ENCODE results near the gene CPNE5.

CPNE5 gene

GRCh38 chr6:36838896-36839748 lies at the start of gene CPNE5:
CPNE5 (minus strand) TSS chr6:36839444; CDS start chr6:36839377, 67 bp downstream.
- H3K9me3 Mint-ChIP-seq: no peaks in the 10 kb centered on the region
- H3K27me3 Mint-ChIP-seq (ENCODE audit: low read depth): peaks cover 51% of the 10 kb centered on the region
- H3K36me3 Mint-ChIP-seq (ENCODE audit: low read depth): peaks cover 2% of the 10 kb centered on the region
- H3K4me3 Mint-ChIP-seq: peak within 1 kb of the TSS; percentile 71
- no peak within 1 kb of the TSS for H3K27ac Mint-ChIP-seq
- peaks cover 9% of the 10 kb centered on the region for H3K4me1 Mint-ChIP-seq (ENCODE audit: low read depth)

- Mint-ChIP-seq H3K27me3 (ENCODE audit: low read depth) (no peaks in the 10 kb centered on the region), H3K36me3 (ENCODE audit: low read depth) (peaks cover 14% of the 10 kb centered on the region), H3K9me3 (no peaks in the 10 kb centered on the region), H3K4me3 (no peak overlapping the region), H3K27ac (no peak overlapping the region), H3K4me1 (ENCODE audit: low read depth) (peaks cover 27% of the 10 kb centered on the region)
These were observed 48.9 kb upstream of the CPNE5 start for GRCh38 chr6:36888115-36888643.

DNA sequence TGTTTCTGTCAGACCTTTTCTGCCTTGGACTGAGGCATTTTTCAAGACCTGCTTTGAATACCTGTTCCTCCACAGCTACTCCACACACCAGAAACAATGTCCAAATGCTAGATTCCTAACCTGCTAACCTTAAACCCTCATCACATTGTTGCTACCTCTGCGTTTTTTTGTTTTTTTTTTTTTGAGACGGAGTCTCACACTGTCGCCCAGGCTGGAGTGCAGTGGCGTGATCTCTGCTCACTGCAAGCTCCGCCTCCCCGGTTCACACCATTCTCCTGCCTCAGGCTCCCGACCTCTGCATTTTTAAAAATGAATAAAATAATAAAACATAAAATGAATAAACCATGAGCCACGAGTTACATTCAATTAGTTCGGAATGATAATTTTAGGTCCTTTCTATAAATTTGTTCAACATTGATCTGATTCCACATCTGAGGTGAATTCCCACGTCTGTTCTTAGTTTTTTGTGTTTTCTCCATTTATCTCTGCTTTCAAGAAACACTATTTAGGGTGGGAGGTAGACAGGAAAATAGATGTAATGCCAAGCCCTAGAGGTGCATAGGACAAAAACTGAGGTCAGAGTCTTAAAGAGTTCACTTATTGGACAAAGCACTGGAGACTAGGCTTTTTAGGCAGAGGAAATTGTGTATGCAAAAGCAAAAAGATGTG lies 47.8 kb upstream of the CPNE5 start:
- Mint-ChIP-seq H3K27ac (peak overlapping the region; percentile 32), H3K9me3 (no peaks in the 10 kb centered on the region), H3K36me3 (ENCODE audit: low read depth) (peaks cover 14% of the 10 kb centered on the region), H3K27me3 (ENCODE audit: low read depth) (no peaks in the 10 kb centered on the region), H3K4me3 (peak overlapping the region; percentile 89), H3K4me1 (ENCODE audit: low read depth) (peaks cover 27% of the 10 kb centered on the region)

GRCh38 chr6:36885461-36886401 lies 46.5 kb upstream of the CPNE5 start, which contains the start of gene C6orf89:
C6orf89 (plus strand) TSS chr6:36885952; CDS start chr6:36899445, 13,493 bp downstream.
- Mint-ChIP-seq H3K4me1 (ENCODE audit: low read depth) (peaks cover 27% of the 10 kb centered on the region), H3K9me3 (no peaks in the 10 kb centered on the region), H3K27ac (peak within 1 kb of the TSS; percentile 85), H3K4me3 (peak within 1 kb of the TSS; percentile 89), H3K36me3 (ENCODE audit: low read depth) (peaks cover 14% of the 10 kb centered on the region), H3K27me3 (ENCODE audit: low read depth) (no peaks in the 10 kb centered on the region)

GRCh38 chr6:36884610-36885009 lies 45.4 kb upstream of the CPNE5 start:
- peaks cover 25% of the 10 kb centered on the region for H3K4me1 Mint-ChIP-seq (ENCODE audit: low read depth)
- no peaks in the 10 kb centered on the region for H3K27me3 Mint-ChIP-seq (ENCODE audit: low read depth)
- no peaks in the 10 kb centered on the region for H3K9me3 Mint-ChIP-seq
- H3K4me3 Mint-ChIP-seq: no peak overlapping the region
- no peak overlapping the region for H3K27ac Mint-ChIP-seq
- H3K36me3 Mint-ChIP-seq (ENCODE audit: low read depth): peaks cover 12% of the 10 kb centered on the region

DNA sequence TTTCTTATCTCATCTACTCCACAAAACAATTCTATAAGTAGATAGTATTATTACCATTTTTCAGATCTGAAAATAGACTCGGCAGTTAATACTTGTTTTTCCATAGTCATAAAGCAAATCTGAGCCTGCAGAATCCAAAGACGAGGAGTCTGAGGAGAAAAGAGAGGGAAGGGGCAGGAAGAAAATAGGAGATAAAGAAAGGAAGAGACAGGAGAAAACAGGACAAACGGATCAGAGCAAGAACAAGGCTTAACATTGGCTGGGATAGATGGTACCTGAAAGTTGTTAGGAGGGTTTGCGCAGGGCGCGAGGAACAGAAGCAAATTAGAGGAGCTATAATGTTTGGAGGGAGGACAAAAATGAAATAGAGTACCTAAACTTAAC lies 36.0 kb upstream of the CPNE5 start:
- peak overlapping the region; percentile 100 for H3K27ac Mint-ChIP-seq
- H3K27me3 Mint-ChIP-seq (ENCODE audit: low read depth): no peaks in the 10 kb centered on the region
- H3K4me1 Mint-ChIP-seq (ENCODE audit: low read depth): peaks cover 27% of the 10 kb centered on the region
- peak overlapping the region; percentile 99 for H3K4me3 Mint-ChIP-seq
- peaks cover 12% of the 10 kb centered on the region for H3K36me3 Mint-ChIP-seq (ENCODE audit: low read depth)
- H3K9me3 Mint-ChIP-seq: no peaks in the 10 kb centered on the region

GRCh38 chr6:36874443-36875249 lies 35.4 kb upstream of the CPNE5 start, which contains the start of gene PPIL1:
PPIL1 (minus strand) TSS chr6:36874803; CDS start chr6:36874772, 31 bp downstream.
- peaks cover 31% of the 10 kb centered on the region for H3K4me1 Mint-ChIP-seq (ENCODE audit: low read depth)
- H3K27ac Mint-ChIP-seq: peak within 1 kb of the TSS; percentile 100
- H3K9me3 Mint-ChIP-seq: no peaks in the 10 kb centered on the region
- H3K36me3 Mint-ChIP-seq (ENCODE audit: low read depth): peaks cover 16% of the 10 kb centered on the region
- H3K27me3 Mint-ChIP-seq (ENCODE audit: low read depth): no peaks in the 10 kb centered on the region
- peak within 1 kb of the TSS; percentile 99 for H3K4me3 Mint-ChIP-seq

- Mint-ChIP-seq H3K36me3 (ENCODE audit: low read depth) (peaks cover 20% of the 10 kb centered on the region), H3K27ac (peak overlapping the region; percentile 100), H3K4me3 (peak overlapping the region; percentile 99), H3K4me1 (ENCODE audit: low read depth) (peaks cover 31% of the 10 kb centered on the region), H3K9me3 (no peaks in the 10 kb centered on the region), H3K27me3 (ENCODE audit: low read depth) (no peaks in the 10 kb centered on the region)
These were observed 34.6 kb upstream of the CPNE5 start for GRCh38 chr6:36873612-36874442.

DNA sequence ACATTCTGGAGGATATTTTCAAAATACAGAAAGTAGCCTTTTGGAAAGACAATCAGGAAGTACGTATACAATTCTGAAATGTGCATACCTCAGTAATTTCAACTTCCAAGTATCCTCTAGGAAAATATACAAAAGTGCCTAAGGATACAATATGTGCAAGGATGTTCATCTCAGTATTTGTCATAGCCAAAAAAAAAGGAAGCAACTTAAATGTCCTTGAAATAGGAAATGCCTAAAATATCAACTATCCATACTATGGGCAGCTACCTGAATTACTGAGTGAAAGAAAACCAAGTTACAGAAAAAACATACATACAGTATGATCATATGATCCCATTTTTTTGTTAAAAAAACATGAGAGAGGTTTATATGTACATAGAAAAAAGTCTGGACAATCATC lies 33.9 kb upstream of the CPNE5 start:
- peaks cover 22% of the 10 kb centered on the region for H3K36me3 Mint-ChIP-seq (ENCODE audit: low read depth)
- H3K9me3 Mint-ChIP-seq: no peaks in the 10 kb centered on the region
- H3K27ac Mint-ChIP-seq: peak overlapping the region; percentile 100
- no peaks in the 10 kb centered on the region for H3K27me3 Mint-ChIP-seq (ENCODE audit: low read depth)
- peaks cover 32% of the 10 kb centered on the region for H3K4me1 Mint-ChIP-seq (ENCODE audit: low read depth)
- H3K4me3 Mint-ChIP-seq: peak overlapping the region; percentile 99

- Mint-ChIP-seq H3K4me3 (no peak overlapping the region), H3K27me3 (ENCODE audit: low read depth) (no peaks in the 10 kb centered on the region), H3K36me3 (ENCODE audit: low read depth) (peaks cover 30% of the 10 kb centered on the region), H3K9me3 (no peaks in the 10 kb centered on the region), H3K27ac (no peak overlapping the region), H3K4me1 (ENCODE audit: low read depth) (peaks cover 42% of the 10 kb centered on the region)
These were observed 32.4 kb upstream of the CPNE5 start for GRCh38 chr6:36871686-36872085.

- H3K27me3 Mint-ChIP-seq (ENCODE audit: low read depth): no peaks in the 10 kb centered on the region
- no peak overlapping the region for H3K4me3 Mint-ChIP-seq
- H3K27ac Mint-ChIP-seq: no peak overlapping the region
- peaks cover 42% of the 10 kb centered on the region for H3K4me1 Mint-ChIP-seq (ENCODE audit: low read depth)
- peaks cover 49% of the 10 kb centered on the region for H3K36me3 Mint-ChIP-seq (ENCODE audit: low read depth)
- no peaks in the 10 kb centered on the region for H3K9me3 Mint-ChIP-seq
These were observed 28.4 kb upstream of the CPNE5 start for GRCh38 chr6:36867471-36868224.

GRCh38 chr6:36865835-36866234 lies 26.6 kb upstream of the CPNE5 start:
- peaks cover 37% of the 10 kb centered on the region for H3K4me1 Mint-ChIP-seq (ENCODE audit: low read depth)
- H3K27me3 Mint-ChIP-seq (ENCODE audit: low read depth): no peaks in the 10 kb centered on the region
- peak overlapping the region; percentile 12 for H3K27ac Mint-ChIP-seq
- H3K36me3 Mint-ChIP-seq (ENCODE audit: low read depth): peaks cover 44% of the 10 kb centered on the region
- H3K9me3 Mint-ChIP-seq: no peaks in the 10 kb centered on the region
- no peak overlapping the region for H3K4me3 Mint-ChIP-seq
